Lower leg skin (tissue), 3 donors: ENCODE results near the gene LMBR1L.

Experiments
- POLR2A ChIP-seq, 2 donors: fragments of 450-650 bp; IDR thresholded peaks; one replicate each; pipeline ENCODE4 v1.6.1; 2016 to 2017; ENCODE audit warnings: antibody characterized with exemption in 2 of 2, mild to moderate bottlenecking in 1 of 2, moderate library complexity in 1 of 2
- TF ChIP-seq, protein P1 (sequence below), 3 donors: fragments of 450-650 bp; IDR thresholded peaks; one replicate each; pipeline ENCODE4 v1.5.1; 2016; ENCODE audit warnings: antibody characterized with exemption in 3 of 3, mild to moderate bottlenecking in 3 of 3, moderate library complexity in 2 of 3

DNA sequence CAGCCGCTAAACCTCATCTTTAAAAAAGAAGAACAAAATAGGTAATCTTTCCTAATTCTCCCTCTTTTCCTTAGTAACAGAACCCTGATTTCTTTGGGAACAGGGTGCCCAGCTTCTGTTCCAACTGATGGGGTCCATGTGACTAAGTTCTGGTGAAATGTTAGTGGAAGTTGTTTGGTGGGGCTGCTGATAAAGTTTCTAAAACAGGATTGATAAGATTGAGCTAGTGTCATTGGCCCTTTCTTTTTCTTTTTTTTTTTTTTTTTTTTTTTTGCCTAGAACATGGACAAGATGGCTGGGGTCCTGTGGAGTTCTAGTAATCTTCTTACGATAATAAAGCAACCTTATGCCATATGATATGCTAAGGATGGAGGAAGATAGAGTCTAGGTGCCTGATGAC lies 36.7 kb upstream of the LMBR1L start:
- no peak for TF ChIP-seq POLR2A (IDR thresholded peaks at IDR 0.05)
- TF ChIP-seq, protein P1, sequence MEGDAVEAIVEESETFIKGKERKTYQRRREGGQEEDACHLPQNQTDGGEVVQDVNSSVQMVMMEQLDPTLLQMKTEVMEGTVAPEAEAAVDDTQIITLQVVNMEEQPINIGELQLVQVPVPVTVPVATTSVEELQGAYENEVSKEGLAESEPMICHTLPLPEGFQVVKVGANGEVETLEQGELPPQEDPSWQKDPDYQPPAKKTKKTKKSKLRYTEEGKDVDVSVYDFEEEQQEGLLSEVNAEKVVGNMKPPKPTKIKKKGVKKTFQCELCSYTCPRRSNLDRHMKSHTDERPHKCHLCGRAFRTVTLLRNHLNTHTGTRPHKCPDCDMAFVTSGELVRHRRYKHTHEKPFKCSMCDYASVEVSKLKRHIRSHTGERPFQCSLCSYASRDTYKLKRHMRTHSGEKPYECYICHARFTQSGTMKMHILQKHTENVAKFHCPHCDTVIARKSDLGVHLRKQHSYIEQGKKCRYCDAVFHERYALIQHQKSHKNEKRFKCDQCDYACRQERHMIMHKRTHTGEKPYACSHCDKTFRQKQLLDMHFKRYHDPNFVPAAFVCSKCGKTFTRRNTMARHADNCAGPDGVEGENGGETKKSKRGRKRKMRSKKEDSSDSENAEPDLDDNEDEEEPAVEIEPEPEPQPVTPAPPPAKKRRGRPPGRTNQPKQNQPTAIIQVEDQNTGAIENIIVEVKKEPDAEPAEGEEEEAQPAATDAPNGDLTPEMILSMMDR (IDR thresholded peaks at IDR 0.05) = no peak
